ENCODE data around the gene BNIP3.

BNIP3 gene

GRCh38 chr10:131949041-131949862 lies 32.5 kb downstream of the BNIP3 start:
- no peak for DNase-seq (ENCODE audit: low spot score)

DNA sequence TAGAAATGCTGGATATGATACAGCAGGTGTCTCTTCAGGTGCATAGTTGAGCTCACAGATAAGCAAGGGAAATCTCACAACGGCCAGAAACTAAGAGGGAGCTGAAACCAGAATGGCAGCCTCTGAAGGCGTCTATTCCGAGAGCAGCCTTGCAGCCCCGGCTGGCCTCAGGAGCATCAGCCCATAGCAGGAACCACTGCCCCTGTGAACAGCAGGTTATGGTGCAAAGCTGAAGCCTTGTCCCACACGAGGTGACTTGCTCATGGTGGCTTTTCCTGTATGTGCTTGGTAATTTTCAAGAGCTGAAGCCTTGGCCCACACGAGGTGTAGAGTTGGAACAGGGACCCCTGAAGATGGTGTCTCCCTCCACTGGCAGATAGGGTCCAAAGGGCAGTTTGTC lies 33.2 kb downstream of the BNIP3 start:
- no peak for DNase-seq (ENCODE audit: low spot score)

- DNase-seq (ENCODE audit: low spot score) = peak; percentile 81
These were observed 33.9 kb downstream of the BNIP3 start for GRCh38 chr10:131947631-131948347.

- DNase-seq (ENCODE audit: low spot score) = no peak
These were observed 34.8 kb downstream of the BNIP3 start for GRCh38 chr10:131946880-131947279.

- peak; percentile 84 for DNase-seq (ENCODE audit: low spot score)
These were observed 35.4 kb downstream of the BNIP3 start for GRCh38 chr10:131946321-131946751.

GRCh38 chr10:131944976-131945695 lies 36.6 kb downstream of the BNIP3 start:
- no peak for DNase-seq (ENCODE audit: low spot score)

- DNase-seq (ENCODE audit: low spot score) = no peak
These were observed 37.3 kb downstream of the BNIP3 start for GRCh38 chr10:131944412-131944811.

DNA sequence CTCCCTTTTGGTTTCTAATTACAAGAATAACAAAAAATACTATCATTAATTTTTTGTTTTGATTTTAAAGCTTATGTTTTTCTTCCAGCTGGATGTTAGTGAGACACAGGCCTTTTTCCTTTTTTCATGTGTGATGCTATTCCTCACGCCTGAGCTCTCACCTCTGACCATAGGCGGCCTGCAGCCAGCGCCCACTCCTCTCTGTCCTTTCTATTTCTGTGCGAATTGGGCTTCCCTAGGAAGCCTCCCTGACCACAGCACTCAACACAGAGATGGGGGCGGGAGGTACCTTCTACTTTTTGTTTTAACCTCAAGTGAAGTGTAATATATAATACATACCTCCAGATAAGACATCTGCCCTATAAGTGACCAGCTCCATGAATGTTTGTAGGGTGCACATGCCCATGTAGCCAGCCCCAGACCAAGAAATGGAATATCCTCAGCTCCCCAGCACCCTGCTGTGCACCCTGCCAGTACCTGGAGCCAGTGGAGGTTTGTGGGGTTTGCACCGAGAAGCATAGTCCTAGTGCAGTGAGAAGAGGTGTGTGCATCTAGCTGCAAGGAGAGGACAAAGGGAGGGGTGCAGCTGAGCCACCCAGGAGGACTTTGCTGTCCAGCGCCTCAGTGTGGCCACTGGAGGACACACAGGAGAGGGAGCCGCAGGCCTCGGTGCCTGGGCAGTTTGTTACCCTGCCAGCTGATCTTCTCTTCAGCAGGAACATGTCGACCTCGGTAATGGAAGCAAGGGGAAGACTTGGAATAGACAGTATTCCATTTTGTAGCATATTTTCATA lies 38.5 kb downstream of the BNIP3 start:
- DNase-seq (ENCODE audit: low spot score) = peak; percentile 58

GRCh38 chr10:131942455-131942854 lies 39.3 kb downstream of the BNIP3 start:
- DNase-seq (ENCODE audit: low spot score) = no peak

DNA sequence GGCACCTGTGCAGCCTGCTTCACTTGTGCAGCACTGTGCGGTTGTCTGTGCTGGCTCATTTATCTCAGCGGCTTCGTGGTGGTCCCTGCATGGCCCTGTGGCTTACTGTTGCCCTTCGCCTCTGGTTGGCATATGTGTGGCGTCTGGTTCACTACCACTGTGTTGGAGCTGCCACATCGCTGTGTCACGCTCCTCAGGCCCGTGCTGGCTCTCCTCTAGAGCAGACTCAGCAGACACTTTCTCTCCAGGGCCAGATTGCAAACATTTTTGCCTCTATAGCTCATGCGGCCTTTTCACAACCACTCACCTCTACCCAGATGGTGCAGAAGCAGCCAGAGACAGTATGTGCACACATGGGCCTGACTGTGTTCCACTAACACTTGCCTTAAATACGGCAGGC lies 43.0 kb downstream of the BNIP3 start:
- no peak for DNase-seq (ENCODE audit: low spot score)

GRCh38 chr10:131937836-131938235 lies 43.9 kb downstream of the BNIP3 start:
- no peak for DNase-seq (ENCODE audit: low spot score)

GRCh38 chr10:131936736-131937135 lies 45.0 kb downstream of the BNIP3 start:
- DNase-seq (ENCODE audit: low spot score) = no peak

GRCh38 chr10:131936294-131936693 lies 45.4 kb downstream of the BNIP3 start:
- no peak for DNase-seq (ENCODE audit: low spot score)

- no peak for DNase-seq (ENCODE audit: low spot score)
These were observed 46.5 kb downstream of the BNIP3 start for GRCh38 chr10:131935260-131935659.

- no peak for DNase-seq (ENCODE audit: low spot score)
These were observed 47.0 kb downstream of the BNIP3 start for GRCh38 chr10:131934769-131935168.

GRCh38 chr10:131933696-131934086 lies 48.0 kb downstream of the BNIP3 start:
- DNase-seq (ENCODE audit: low spot score) = no peak

DNA sequence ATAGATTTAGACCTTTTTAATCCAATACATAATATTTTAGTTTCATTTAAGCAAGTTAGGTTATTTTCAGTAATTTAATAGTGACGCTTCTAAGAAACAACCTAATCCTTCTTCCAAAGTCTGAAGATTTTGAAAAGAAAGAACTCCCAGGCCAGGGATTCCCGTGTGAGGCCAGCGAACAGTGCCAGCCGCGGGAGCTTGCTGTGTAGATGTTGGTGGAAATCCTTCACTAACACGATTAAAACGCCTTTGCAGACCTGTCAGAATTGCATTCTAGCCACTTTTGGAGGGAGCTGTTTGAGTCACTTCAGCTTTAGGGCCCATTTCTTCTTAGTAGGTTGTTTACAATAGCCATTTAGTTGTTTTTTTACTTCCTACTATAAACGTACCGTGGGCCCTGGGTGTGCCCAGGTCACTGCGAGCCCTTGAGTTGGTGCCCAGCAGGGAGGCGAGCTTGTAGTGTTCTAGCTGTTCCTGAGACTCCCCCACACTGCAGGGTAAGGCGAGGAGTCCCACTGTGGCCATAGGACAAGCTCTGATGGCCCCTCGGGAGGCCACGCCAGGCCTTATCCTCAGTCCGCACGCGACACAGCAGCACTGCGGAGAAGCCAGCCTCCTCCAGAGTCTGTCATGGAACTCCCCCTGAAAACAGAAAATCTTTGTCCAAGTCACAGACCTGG lies 48.6 kb downstream of the BNIP3 start:
- no peak for DNase-seq (ENCODE audit: low spot score)

DNA sequence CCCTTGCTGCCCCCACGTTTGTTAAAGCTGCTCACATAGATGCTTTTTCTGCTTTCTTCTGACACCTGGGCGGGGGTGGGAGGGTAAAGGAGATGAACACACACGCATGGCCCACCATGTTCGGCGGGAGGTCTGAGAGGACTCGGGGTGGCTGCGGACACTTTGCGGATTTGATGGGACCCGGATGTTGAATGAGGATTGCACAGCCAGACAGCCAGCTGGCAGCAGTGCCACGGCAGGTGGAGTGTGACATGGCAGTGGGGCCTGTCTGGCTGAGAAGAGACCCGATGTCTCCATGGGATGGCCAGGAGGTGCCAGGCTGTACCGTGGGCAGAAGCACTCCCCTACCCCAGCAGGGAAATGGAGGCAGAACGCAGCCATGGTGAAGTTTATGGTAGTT lies 49.7 kb downstream of the BNIP3 start:
- DNase-seq (ENCODE audit: low spot score) = no peak

DNA sequence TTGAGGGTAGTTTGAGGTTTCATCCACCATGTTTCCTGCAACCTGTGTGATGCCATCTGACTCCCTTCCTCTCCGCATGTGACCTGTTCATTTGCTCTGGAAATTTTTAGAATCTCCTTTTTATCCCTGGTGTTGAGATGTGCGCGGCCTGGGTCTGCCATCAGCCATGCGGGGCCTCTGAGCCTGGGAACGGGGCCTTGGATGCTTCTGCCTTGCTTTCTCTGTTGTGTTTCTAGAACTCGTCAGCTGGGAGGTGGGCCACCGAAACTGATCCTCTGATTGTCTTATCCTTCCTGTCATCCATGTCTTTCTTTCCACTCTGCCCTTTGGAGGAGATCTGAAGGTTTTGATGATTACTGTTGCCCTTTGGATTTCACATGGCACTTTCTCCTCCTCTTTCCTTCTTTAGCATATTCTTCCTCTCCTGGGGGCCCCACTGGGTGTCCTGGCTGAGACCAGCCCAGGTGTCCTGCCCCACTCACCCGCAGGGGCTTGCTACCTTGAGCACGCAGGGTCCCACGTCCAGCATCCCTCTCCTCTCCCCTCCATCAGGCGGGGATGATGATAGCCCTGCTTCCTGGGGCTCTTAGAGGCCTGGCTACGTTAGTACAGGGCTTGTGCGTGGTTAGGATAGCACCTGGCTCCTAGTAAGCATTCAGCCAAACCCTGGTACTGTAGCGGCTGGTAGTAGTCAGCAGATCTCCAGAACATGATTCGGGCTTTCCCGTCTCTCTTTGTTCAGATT lies 51.0 kb downstream of the BNIP3 start:
- DNase-seq (ENCODE audit: low spot score) = no peak

GRCh38 chr10:131930150-131930549 lies 51.6 kb downstream of the BNIP3 start:
- DNase-seq (ENCODE audit: low spot score) = no peak
